ENCODE results near the gene VKORC1.
"Not testable (repeated sequence)": the region's sequence is repeated elsewhere in the genome, so short reads cannot be mapped to it uniquely, and the experiment has no call there.

Gene VKORC1

GRCh38 chr16:31106509-31107464, 12.2 kb upstream of the VKORC1 start:
- no peak for DNase-seq

DNA sequence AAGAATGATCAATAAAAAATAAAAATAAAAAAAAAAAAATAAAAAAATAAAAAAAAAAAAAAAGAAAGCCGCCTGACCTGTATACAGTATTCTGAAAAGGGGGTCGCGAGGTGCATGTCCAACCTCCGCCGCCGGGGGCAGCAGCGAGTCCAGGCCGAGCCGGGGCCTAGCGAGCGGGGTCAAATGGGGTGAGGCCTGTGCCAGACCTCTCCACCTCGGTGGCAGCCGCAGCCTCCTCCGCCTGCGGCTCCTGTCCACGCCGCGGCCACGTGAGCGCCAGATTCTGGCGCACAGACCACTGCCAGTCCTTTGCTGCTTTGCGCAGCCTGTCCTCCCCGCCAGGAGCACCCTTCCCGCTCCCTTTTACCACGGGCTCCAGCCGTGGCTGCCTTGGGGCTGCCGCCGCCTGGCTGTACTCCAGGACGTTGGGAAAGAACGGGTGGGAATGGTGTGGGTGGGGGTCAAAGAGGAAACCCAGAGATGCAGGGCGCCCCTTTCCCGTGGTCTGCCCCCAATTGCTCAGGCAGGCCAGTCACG, 11.1 kb upstream of the VKORC1 start:
- DNase-seq, result peak; percentile 82

- not testable (repeated sequence) for DNase-seq
These were observed 6.5 kb upstream of the VKORC1 start for GRCh38 chr16:31100876-31101641.

DNA sequence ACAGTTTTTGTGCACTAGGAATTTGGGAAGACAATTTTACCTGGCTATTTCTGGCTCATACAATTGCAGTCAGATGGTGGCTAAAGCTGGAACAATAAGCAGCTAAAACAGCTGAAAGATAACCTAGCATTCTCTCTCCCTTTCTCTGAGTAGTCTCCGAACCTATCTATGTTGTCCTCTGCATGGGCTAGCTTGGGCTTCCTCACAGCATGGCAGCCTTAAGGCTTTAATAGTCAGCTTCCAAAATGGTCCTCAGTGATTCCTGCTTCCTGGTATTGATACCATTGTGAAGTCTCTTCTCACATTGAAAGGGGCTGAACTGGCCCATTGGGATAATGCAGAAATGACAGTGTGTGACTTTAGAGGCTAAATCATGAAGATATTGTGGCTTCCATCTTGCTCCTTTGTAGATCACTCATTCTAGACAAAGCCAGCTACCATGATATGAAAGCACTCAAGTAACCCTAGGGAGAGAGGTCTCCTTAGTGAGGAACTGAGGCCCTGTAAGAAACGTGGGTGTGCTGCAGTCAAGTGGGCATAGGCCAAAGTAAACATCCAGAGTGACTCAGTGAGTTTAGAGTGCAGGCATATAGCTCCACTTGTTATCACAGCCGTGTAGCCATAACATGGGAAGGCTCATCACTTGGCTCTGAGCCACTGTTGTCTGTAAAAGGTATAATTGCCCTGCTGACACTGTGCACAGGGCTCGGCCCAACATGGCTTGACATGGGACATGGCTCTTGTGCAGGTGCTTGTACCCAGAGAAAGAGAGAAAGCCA, 5.5 kb upstream of the VKORC1 start:
- DNase-seq, result no peak

DNA sequence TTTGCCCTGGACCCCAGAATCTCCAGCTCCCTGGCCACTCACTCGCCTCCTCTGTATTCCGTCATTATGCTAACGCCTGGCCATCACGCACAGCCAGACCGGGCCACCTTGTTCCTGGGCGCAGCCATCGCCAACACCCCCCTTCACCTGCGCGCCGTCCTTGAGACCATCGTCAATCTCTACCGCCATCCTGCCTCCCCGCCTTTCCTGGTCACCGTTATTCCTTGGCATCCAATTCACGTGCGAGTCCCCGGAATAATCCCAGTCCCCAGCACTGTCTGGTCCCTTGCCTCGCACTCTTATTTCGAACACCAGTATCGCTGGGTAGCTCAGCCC, 541 bp downstream of the VKORC1 start:
- DNase-seq, result no peak

GRCh38 chr16:31093132-31093703, 1.4 kb downstream of the VKORC1 start:
- DNase-seq, result no peak

DNA sequence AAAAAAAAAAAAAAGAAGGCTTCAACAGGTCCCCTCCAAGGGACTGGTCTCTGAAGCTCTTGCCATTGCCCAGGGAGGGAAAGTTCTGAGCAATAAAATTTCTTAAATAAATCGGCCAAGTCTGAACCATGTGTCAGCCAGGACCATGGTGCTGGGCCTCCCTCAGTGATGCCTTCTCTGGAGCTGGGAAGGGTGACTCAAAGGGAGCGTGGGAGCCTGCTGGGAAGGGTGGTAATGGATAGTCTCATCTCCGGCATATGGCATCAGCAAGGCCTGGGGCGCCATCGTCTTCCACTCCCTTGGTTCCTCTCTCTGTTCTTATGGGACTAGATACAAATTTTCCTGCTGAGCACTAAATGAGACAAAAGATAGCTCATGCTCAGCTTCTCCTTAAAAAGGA, 2.3 kb downstream of the VKORC1 start:
- DNase-seq, result no peak

DNA sequence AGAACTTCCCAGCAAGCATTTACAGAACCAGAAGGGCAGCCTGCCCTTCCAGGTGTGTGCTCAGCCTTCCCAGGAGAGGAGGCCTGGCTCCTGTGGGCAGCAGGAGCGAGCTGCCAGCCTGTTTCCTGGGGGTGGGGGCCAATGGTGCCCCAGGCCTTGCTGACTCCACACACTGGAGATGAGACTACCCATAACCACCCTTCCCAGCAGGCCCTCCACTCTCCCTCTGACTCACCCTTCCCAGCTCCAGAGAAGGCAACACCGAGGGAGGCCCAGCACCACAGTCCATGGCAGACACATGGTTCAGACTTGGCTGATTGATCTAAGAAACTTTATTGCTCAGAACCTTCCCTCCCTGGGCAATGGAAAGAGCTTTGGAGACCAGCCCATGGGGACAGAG, 4.1 kb downstream of the VKORC1 start:
- no peak for DNase-seq

DNA sequence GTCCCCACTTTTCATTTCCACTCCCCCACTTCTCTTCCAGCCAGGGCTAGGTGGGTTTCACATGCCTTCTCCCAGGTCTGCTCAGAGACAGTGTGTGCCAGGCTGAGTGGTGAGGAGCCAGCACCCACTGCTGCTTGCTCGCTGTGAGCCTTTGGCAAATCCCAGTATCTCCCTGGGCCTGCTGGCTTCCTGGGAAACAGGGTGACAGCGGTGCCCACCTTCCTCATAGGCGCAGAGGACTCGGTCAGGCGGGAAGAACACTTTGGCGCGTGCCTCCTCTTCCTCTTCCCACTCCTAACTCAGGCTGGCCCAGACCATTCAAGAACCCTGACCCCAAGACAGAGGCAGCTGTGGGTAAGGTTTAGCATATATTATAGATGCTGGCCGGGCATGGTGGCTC, 5.4 kb downstream of the VKORC1 start:
- DNase-seq, result no peak

GRCh38 chr16:31088459-31089183, 6.0 kb downstream of the VKORC1 start, which contains the start of gene PRSS53:
Gene PRSS53, minus strand, starts transcription at chr16:31088943. Its CDS starts 134 bp downstream, at chr16:31088809.
- no peak for DNase-seq

DNA sequence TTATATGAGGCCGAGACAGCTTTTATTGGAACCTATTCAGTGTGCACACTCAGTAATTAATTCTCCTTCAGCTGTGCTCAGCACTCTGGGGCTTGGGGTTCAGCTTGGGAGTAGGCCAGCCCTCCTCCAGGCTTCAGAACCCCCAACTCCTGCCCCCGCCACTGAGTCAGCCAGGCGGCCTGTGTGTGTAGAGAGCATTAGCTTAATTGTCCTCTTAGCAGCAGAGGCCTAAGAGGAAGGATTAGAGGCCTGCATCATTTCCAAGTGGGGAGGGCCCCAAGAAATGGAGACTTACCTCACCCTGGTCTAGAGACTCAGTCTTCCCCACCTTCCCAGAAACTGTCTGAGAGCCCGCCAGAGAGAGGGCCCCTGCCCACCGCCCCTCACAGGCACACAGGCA, 6.6 kb downstream of the VKORC1 start:
- no peak for DNase-seq

DNA sequence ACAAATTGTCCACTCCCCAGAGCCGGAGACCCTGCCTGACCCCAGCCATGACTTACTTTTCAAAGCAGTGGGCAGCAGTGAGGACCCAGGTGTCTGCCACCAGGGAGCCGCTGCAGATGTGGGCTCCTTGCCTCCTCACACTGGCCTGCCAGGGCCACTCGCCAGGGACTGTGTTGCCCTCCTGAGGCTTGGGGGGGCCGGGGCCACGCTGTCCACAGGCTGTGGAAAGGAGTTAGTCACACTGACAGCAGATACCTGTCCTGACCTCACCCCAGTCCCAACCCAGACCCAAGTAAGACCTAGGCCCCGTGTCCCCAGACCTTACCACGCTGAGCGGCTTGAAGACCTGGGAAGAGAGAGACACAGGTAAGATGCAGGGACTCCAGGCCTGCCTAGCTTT, 7.1 kb downstream of the VKORC1 start:
- no peak for DNase-seq

- DNase-seq, result no peak
These were observed 8.0 kb downstream of the VKORC1 start for GRCh38 chr16:31086629-31086906.

DNA sequence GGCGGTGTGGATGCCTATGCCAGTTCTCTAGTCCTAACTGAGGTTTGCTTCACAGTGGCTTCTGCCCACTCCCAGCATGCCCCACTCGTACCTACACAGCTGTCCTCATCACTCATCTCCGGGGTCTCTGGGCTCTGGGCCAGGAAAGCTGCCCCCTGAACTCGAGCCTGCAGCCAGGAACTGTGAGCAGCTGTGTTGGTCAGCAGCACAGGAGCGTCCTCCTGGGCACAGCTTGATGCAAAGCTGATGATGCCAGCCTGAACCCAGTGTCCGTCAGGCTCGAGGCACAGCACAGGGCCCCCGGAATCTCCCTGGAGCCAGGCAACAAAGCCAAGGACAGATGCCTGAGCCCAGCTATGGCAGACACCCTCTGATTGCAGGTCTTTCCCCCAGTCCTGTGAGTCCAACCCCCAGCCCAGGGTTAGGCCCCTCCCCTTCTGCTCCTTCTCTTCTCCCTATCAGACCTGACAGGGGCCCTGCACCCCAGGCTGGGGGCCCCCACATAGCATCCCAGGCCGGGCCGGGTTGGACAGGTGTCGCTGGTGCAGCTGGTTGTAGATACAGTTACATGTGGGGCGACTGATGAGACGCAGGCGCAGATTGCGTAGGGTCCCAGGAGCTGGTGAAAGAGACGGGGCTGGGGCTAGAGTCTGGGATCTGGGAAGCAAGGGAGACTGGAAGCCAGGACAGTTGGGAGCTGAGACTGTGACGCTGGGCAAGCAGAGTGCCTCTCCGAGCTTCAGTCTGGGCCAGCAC, 8.5 kb downstream of the VKORC1 start:
- no peak for DNase-seq

GRCh38 chr16:31085411-31085810, 9.2 kb downstream of the VKORC1 start:
- DNase-seq, result no peak

- DNase-seq, result no peak
These were observed 9.9 kb downstream of the VKORC1 start for GRCh38 chr16:31084584-31085302.

- DNase-seq, result no peak
These were observed 10.6 kb downstream of the VKORC1 start for GRCh38 chr16:31083981-31084380.

- no peak for DNase-seq
These were observed 11.0 kb downstream of the VKORC1 start for GRCh38 chr16:31083556-31083955.

DNA sequence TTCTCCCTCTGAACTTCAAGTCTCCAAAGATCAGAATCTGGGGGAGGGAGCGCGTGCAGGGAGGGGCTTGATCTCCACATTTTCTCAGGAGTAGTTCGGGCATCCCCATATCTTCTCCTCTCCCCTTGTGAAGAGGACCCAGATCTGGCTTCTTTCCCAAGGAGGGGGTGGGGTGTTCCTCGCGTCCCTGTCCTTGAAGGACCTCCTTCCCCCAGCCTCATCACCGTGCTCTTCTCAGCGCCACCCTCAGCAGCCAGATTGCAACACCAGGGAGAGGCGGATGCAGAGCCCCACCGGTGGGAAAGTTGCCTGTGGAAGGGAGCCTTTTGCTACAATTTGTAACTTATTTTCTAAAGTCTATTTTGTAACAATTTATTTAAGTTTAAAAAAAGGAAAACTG, 11.5 kb downstream of the VKORC1 start:
- DNase-seq, result no peak

DNA sequence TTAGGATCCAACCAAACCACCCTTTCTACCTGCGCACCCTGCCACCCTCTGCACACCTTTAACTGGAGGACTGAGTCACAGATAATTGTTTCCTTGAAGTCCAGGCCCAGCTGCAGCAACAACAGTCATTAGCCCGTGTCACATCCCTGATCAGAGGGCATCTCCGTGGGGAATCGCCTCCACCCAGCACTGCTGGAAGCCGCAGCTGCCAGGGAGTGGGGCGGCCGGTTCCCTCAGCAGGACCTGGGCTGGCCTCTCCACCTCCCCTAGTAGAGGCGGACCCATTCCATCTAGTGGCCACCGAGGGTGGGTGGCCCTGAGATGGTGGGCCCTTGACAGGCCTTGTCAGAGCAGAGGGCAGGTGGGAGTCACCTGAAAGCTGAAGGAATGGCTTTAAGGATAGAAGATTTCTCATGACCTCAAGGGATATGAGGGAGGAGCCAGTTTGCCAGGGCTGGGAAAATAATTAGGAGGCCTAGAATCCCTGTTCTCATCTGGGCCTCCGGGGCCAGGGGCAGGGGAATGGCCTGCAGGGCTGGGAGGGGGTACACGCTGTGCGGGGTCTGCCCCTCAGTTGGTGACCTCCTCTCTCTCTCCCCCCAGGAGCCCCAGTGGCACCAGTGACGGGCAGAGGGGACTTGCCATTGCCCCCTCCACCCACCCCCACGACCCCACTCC, 12.1 kb downstream of the VKORC1 start:
- DNase-seq, result no peak

Data from stimulated activated CD4-positive, alpha-beta T cell treated with anti-CD3 and anti-CD28 coated beads, Interleukin-1b, Interleukin-23, amount 100 ng/mL, for 48 hours (primary cell).